SK-N-SH (cell line): ENCODE measurements around the gene FBXO31. TPM values are rescaled to one million over a fixed set of nuclear protein-coding genes. Genes with fewer than 3 reads are reported as not detected.

Source experiments
- CTCF ChIA-PET: fragments of 300-600, 350-600 bp; formaldehyde crosslinking; extraction: SDS; loops from one replicate; lab custom pipeline; 2021; lab: Yijun Ruan, JAX
- POLR2A ChIA-PET: fragments of 350-600 bp; sonication (Branson Sonifier 250); formaldehyde crosslinking; extraction: SDS; loops from one replicate; lab custom pipeline; 2020; ENCODE audit warnings: antibody characterized with exemption, inconsistent platforms; lab: Yijun Ruan, JAX
- DNase-seq: peaks from one replicate; pipeline ENCODE4 v3.0.0; 2012
- H2AFZ ChIP-seq: fragments of 200-600 bp; sonication (generic); 2 replicates; pipeline ENCODE4 v1.8.1; 2016; ENCODE audit warnings: antibody characterized with exemption, mild to moderate bottlenecking, low read depth
- H3F3A ChIP-seq: fragments of 200-600 bp; sonication (generic); replicated peaks from 2 replicates; pipeline ENCODE3; 2016; ENCODE audit warnings: antibody characterized with exemption, mild to moderate bottlenecking; ENCODE audit not compliant: insufficient read depth
- H3K27ac ChIP-seq, 2 experiments: fragments of 200-500 bp in 1 of 2; fragments of 200-600 bp in 1 of 2; sonication (Bioruptor generic) in 1 of 2; sonication (generic), shearing (Covaris generic) in 1 of 2; 2 replicates each; pipeline versions ENCODE4 v1.5.1 to v1.6.1; 2014 to 2016; ENCODE audit warnings: low read depth in 2 of 2, inconsistent platforms in 1 of 2, low read length in 1 of 2, mild to moderate bottlenecking in 1 of 2, mixed read lengths in 1 of 2
- H3K27me3 ChIP-seq: fragments of 200-600 bp; sonication (generic), shearing (Covaris generic); 2 replicates; pipeline ENCODE4 v1.6.1; 2016; ENCODE audit warnings: mixed run types; ENCODE audit not compliant: insufficient read depth
- H3K36me3 ChIP-seq, 2 experiments: fragments of 200-500 bp in 1 of 2; fragments of 200-600 bp in 1 of 2; sonication (Bioruptor generic) in 1 of 2; sonication (generic) in 1 of 2; replicated peaks in 1 of 2; 2 replicates each; pipeline versions ENCODE3 to v1.5.1; 2014 to 2016; ENCODE audit warnings: low read length in 1 of 2, mild to moderate bottlenecking in 1 of 2; ENCODE audit not compliant: insufficient read depth in 2 of 2, control insufficient read depth in 1 of 2
- H3K4me1 ChIP-seq, 2 experiments: fragments of 200-500 bp in 1 of 2; fragments of 200-600 bp in 1 of 2; sonication (Bioruptor generic) in 1 of 2; sonication (generic), shearing (Covaris generic) in 1 of 2; 2 replicates each; pipeline versions ENCODE4 v1.5.1 to v1.6.1; 2014 to 2016; ENCODE audit warnings: low read depth in 1 of 2, low read length in 1 of 2, mixed run types in 1 of 2; ENCODE audit not compliant: insufficient read depth in 2 of 2, control insufficient read depth in 1 of 2
- H3K4me2 ChIP-seq: fragments of 200-600 bp; sonication (generic), shearing (Covaris generic); 2 replicates; pipeline ENCODE4 v1.6.1; 2017; ENCODE audit warnings: mixed run types
- H3K4me3 ChIP-seq, 2 experiments: fragments of 200-500 bp in 1 of 2; fragments of 200-600 bp in 1 of 2; sonication (Bioruptor generic) in 1 of 2; sonication (generic), shearing (Covaris generic) in 1 of 2; 2 replicates each; pipeline versions ENCODE4 v1.5.1 to v1.8.1; 2014 to 2016; ENCODE audit warnings: low read depth in 2 of 2, inconsistent platforms in 1 of 2, low read length in 1 of 2, mild to moderate bottlenecking in 1 of 2, mixed read lengths in 1 of 2, moderate library complexity in 1 of 2
- H3K79me2 ChIP-seq: fragments of 200-600 bp; sonication (generic); 2 replicates; pipeline ENCODE4 v1.8.1; 2017; ENCODE audit warnings: mild to moderate bottlenecking; ENCODE audit not compliant: insufficient read depth
- H3K9ac ChIP-seq: fragments of 200-600 bp; sonication (generic); 2 replicates; pipeline ENCODE4 v1.6.1; 2017; ENCODE audit warnings: mixed run types
- H3K9me2 ChIP-seq: fragments of 200-600 bp; sonication (generic); 2 replicates; pipeline ENCODE4 v1.6.1; 2017; ENCODE audit warnings: mixed run types
- H3K9me3 ChIP-seq: fragments of 200-600 bp; sonication (generic); 2 replicates; pipeline ENCODE4 v1.6.1; 2017; ENCODE audit warnings: mixed run types, mild to moderate bottlenecking, moderate library complexity
- H4K20me1 ChIP-seq: fragments of 200-600 bp; sonication (generic); 2 replicates; pipeline ENCODE4 v1.6.1; 2017; ENCODE audit warnings: mild to moderate bottlenecking, mixed run types; ENCODE audit not compliant: insufficient read depth
- ELF1 ChIP-seq: IDR thresholded peaks from 2 replicates; pipeline ENCODE4 v1.4.0; 2012
- EZH2phosphoT487 ChIP-seq: fragments of 200-600 bp; sonication (generic); IDR thresholded peaks from 2 replicates; pipeline ENCODE4 v1.6.1; 2017; ENCODE audit warnings: low read depth, mixed run types, mild to moderate bottlenecking, antibody characterized with exemption, moderate library complexity, borderline replicate concordance
- FOXJ3 ChIP-seq: sonication (generic); formaldehyde crosslinking; IDR thresholded peaks from 2 replicates; pipeline ENCODE4 v1.5.1; 2020; ENCODE audit warnings: mild to moderate bottlenecking, missing genetic modification reagents
- FOXM1 ChIP-seq: IDR thresholded peaks from 2 replicates; pipeline ENCODE4 v1.4.0; 2012; ENCODE audit warnings: low read depth, mild to moderate bottlenecking
- JUND ChIP-seq: IDR thresholded peaks from 2 replicates; pipeline ENCODE4 v1.4.0; 2012
- MXI1 ChIP-seq: IDR thresholded peaks from 2 replicates; pipeline ENCODE4 v1.6.1; 2012; ENCODE audit warnings: mild to moderate bottlenecking, low read depth, low read length, improper control_type of control experiment
- POLR2AphosphoS5 ChIP-seq: IDR thresholded peaks from 2 replicates; pipeline ENCODE4 v1.6.1; 2012; ENCODE audit warnings: low read depth, low read length
- RAD21 ChIP-seq: IDR thresholded peaks from 2 replicates; pipeline ENCODE4 v1.6.1; 2012; ENCODE audit warnings: mild to moderate bottlenecking, low read length
- SMC3 ChIP-seq: IDR thresholded peaks from 2 replicates; pipeline ENCODE4 v1.6.1; 2012; ENCODE audit warnings: low read depth, low read length, improper control_type of control experiment
- TAF1 ChIP-seq: IDR thresholded peaks from 2 replicates; pipeline ENCODE4 v1.6.1; 2012; ENCODE audit warnings: low read depth, mild to moderate bottlenecking, low read length, moderate library complexity, borderline replicate concordance
- USF1 ChIP-seq: IDR thresholded peaks from 2 replicates; pipeline ENCODE4 v1.4.0; 2012; ENCODE audit warnings: low read depth, borderline replicate concordance
- YY1 ChIP-seq: IDR thresholded peaks from 2 replicates; pipeline ENCODE4 v1.4.0; 2012; ENCODE audit warnings: low read depth, mild to moderate bottlenecking
- WGBS: methylation state at CpG from one replicate; pipeline ENCODE4 v1.1.6; 2017; ENCODE audit warnings: low lambda C conversion rate; 5-methylcytosine and 5-hydroxymethylcytosine counted together
- polyA plus RNA-seq, 3 experiments: library from polyadenylated mRNA; depleted of rRNA; stranded (reverse); fragments of >200 nt; gene quantifications; 2 replicates each; pipeline ENCODE4 v1.2.3, GENCODE V29; 2012
- TF ChIP-seq, protein P1 (sequence below): fragments of 200-600 bp; sonication (generic); IDR thresholded peaks from 2 replicates; pipeline ENCODE4 v1.6.1; 2017; ENCODE audit warnings: antibody characterized with exemption, mild to moderate bottlenecking, moderate library complexity
- TF ChIP-seq, protein P2 (sequence below): IDR thresholded peaks from 2 replicates; pipeline ENCODE4 v1.6.1; 2012; ENCODE audit warnings: mild to moderate bottlenecking, low read depth, low read length, moderate library complexity
- TF ChIP-seq, protein P3 (sequence below): fragments of 150-350 bp; IDR thresholded peaks from 2 replicates; pipeline ENCODE4 v1.6.1; 2016; ENCODE audit warnings: mild to moderate bottlenecking, low read depth, low read length

FBXO31 gene
- polyA plus RNA-seq, 1 of the 3 experiments (the other 2 are of a cell fraction): 14.2 TPM

GRCh38 chr16:87392821-87393679 is 9.5 kb upstream of the FBXO31 start:
- H3K9me3 ChIP-seq: no peaks in the 10 kb centered on the region
- ChIA-PET POLR2A (interaction anchor here (0.8 kb wide), 1 partner anchor 76 kb away, joined by 3 read pairs; the partner anchor contains the start of gene C16orf95), CTCF (interaction anchor here (0.8 to 7.9 kb wide), 20 partner anchors 9 to 376 kb away, joined by 3 to 66 read pairs (median 4); no protein-coding TSS in a partner anchor)
- H2AFZ ChIP-seq: no peak overlapping the region
- H3K79me2 ChIP-seq: peaks cover 54% of the 10 kb centered on the region
- H3K4me2 ChIP-seq: peak overlapping the region; percentile 85
- 9% methylated on average over 39 of the region's 53 CpGs for WGBS
- H3K4me1 ChIP-seq: peaks cover 14 to 22% of the 10 kb centered on the region in 2 experiments
- no peaks in the 10 kb centered on the region for H3K9me2 ChIP-seq
- H3K36me3 ChIP-seq: peaks cover 0 to 4% of the 10 kb centered on the region in 2 experiments
- H3K27me3 ChIP-seq: no peaks in the 10 kb centered on the region
- DNase-seq: peak; percentile 69
- peak overlapping the region; percentile 40 to 58; a peak in 2 of 4 replicates for H3K27ac ChIP-seq
- peaks cover 53% of the 10 kb centered on the region for H4K20me1 ChIP-seq
- TF ChIP-seq TAF1: 0 out of 2 replicates have a peak, but pooled peaks have one; percentile 14
- TF ChIP-seq ELF1: no peak
- peak; percentile 78 for TF ChIP-seq RAD21
- TF ChIP-seq POLR2AphosphoS5: no peak
- peak; percentile 25; the same call in 1 of the 2 replicates for TF ChIP-seq SMC3
- TF ChIP-seq, protein P1, sequence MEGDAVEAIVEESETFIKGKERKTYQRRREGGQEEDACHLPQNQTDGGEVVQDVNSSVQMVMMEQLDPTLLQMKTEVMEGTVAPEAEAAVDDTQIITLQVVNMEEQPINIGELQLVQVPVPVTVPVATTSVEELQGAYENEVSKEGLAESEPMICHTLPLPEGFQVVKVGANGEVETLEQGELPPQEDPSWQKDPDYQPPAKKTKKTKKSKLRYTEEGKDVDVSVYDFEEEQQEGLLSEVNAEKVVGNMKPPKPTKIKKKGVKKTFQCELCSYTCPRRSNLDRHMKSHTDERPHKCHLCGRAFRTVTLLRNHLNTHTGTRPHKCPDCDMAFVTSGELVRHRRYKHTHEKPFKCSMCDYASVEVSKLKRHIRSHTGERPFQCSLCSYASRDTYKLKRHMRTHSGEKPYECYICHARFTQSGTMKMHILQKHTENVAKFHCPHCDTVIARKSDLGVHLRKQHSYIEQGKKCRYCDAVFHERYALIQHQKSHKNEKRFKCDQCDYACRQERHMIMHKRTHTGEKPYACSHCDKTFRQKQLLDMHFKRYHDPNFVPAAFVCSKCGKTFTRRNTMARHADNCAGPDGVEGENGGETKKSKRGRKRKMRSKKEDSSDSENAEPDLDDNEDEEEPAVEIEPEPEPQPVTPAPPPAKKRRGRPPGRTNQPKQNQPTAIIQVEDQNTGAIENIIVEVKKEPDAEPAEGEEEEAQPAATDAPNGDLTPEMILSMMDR: peak; percentile 47
- TF ChIP-seq JUND: no peak
- TF ChIP-seq YY1: 0 out of 2 replicates have a peak, but pooled peaks have one; percentile 17
- 0 out of 2 replicates have a peak, but pooled peaks have one; percentile 24 for TF ChIP-seq MXI1
- no peak for TF ChIP-seq EZH2phosphoT487
- peaks cover 14% of the 10 kb centered on the region for H3F3A ChIP-seq
- peak overlapping the region; percentile 74 to 79 for H3K4me3 ChIP-seq
- H3K9ac ChIP-seq: peak overlapping the region; percentile 66

DNA sequence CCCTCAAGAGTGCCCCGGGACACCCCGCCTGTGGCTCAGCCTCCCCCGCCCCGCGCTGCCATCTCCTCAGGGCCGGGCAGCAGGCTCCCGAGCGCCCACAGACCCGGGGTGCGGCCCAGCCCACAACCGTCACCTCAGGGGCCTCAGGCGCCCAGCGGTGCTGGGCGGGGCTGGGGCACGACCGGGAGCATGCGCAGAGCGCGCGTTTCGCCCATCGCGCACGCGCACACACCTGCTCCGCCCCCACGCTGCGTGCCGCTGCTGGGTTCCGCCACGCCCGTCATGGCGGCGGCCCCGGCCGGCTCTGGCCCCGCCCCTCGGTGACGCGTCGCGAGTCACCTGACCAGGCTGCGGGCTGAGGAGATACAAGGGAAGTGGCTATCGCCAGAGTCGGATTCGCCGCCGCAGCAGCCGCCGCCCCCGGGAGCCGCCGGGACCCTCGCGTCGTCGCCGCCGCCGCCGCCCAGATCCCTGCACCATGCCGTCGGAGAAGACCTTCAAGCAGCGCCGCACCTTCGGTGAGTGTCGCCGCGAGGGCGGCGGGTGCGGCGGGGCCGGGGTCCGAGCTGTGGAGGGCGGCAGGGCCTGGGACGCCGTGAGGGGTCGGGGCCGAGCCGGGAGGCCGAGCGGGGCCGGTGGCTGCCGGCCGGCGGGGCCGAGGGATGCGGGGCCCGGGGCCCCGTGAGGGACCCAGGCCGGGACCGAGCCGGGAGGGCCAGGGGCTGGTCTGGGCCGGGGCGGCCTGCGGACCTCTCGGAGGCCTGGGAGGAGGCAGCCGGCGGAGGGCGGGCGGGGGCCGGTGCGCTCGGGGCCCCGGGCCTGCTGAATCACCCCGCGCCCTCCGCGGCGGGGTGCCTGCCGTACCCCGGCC is 8.6 kb upstream of the FBXO31 start, which contains the start of gene MAP1LC3B:
MAP1LC3B (plus strand) TSS at position 387 of the 871 bp plus-strand sequence; CDS start at position 479, 92 bp downstream.
- Histone ChIP-seq H3K4me2 (peak within 1 kb of the TSS; percentile 90), H2AFZ (peak within 1 kb of the TSS; percentile 52; the same call in 1 of the 2 replicates), H3K36me3 (peaks cover 0 to 4% of the 10 kb centered on the region in 2 experiments), H3K9ac (peak within 1 kb of the TSS; percentile 84), H3K9me2 (no peaks in the 10 kb centered on the region), H3K9me3 (no peaks in the 10 kb centered on the region), H3K79me2 (peaks cover 46% of the 10 kb centered on the region), H3K27ac (peak within 1 kb of the TSS; percentile 74 to 93), H3K4me1 (peaks cover 19 to 27% of the 10 kb centered on the region in 2 experiments), H3F3A (peaks cover 23% of the 10 kb centered on the region), H3K4me3 (peak within 1 kb of the TSS; percentile 78 to 79), H4K20me1 (peaks cover 45% of the 10 kb centered on the region), H3K27me3 (no peaks in the 10 kb centered on the region)
- 3% methylated on average over 16 of the region's 113 CpGs for WGBS
- CTCF ChIA-PET: interaction anchor here (0.8 to 7.9 kb wide), 8 partner anchors 11 to 377 kb away, joined by 3 to 66 read pairs (median 5); no protein-coding TSS in a partner anchor
- peak; percentile 98 for DNase-seq
- POLR2A ChIA-PET: no interaction called here
- TF ChIP-seq FOXM1 (no peak), YY1 (peak; percentile 99), FOXJ3 (CRISPR knock-in tag) (no peak), USF1 (peak; percentile 95), ELF1 (peak; percentile 100)
- TF ChIP-seq, protein P2, sequence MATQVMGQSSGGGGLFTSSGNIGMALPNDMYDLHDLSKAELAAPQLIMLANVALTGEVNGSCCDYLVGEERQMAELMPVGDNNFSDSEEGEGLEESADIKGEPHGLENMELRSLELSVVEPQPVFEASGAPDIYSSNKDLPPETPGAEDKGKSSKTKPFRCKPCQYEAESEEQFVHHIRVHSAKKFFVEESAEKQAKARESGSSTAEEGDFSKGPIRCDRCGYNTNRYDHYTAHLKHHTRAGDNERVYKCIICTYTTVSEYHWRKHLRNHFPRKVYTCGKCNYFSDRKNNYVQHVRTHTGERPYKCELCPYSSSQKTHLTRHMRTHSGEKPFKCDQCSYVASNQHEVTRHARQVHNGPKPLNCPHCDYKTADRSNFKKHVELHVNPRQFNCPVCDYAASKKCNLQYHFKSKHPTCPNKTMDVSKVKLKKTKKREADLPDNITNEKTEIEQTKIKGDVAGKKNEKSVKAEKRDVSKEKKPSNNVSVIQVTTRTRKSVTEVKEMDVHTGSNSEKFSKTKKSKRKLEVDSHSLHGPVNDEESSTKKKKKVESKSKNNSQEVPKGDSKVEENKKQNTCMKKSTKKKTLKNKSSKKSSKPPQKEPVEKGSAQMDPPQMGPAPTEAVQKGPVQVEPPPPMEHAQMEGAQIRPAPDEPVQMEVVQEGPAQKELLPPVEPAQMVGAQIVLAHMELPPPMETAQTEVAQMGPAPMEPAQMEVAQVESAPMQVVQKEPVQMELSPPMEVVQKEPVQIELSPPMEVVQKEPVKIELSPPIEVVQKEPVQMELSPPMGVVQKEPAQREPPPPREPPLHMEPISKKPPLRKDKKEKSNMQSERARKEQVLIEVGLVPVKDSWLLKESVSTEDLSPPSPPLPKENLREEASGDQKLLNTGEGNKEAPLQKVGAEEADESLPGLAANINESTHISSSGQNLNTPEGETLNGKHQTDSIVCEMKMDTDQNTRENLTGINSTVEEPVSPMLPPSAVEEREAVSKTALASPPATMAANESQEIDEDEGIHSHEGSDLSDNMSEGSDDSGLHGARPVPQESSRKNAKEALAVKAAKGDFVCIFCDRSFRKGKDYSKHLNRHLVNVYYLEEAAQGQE: peak; percentile 30; the same call in 1 of the 2 replicates
- TF ChIP-seq, protein P3, sequence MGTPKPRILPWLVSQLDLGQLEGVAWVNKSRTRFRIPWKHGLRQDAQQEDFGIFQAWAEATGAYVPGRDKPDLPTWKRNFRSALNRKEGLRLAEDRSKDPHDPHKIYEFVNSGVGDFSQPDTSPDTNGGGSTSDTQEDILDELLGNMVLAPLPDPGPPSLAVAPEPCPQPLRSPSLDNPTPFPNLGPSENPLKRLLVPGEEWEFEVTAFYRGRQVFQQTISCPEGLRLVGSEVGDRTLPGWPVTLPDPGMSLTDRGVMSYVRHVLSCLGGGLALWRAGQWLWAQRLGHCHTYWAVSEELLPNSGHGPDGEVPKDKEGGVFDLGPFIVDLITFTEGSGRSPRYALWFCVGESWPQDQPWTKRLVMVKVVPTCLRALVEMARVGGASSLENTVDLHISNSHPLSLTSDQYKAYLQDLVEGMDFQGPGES: no peak
